Measurements from ENCODE around the gene FBLN5.
A peak's percentile ranks its signal among the peaks of the same experiment; 100 is the strongest.

FBLN5 gene

GRCh38 chr14:91835197-91835919 lies 112.1 kb downstream of the FBLN5 start:
- H3K4me3 ChIP-seq (ENCODE audit: insufficient read depth, low read depth, low read length), result peak overlapping the region; percentile 55

DNA sequence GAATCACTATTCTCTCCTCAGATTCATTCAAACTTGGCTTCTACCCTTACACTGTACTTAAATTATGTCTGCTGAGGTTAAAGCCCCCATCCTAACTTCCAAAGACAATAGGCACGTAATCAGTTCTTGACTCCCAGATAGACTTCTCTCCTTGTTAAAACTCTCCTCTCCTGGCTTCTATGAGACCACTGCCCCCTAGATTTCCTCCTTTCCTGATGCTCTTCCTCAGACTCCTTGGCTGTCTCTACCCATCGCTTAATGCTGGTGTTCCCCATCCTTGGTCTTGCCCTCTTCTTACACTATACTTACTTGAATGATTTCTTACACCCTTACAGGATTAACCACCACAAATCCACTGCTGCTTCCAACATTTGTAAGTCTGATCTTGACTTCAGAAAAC lies 112.9 kb downstream of the FBLN5 start:
- H3K27ac ChIP-seq (ENCODE audit: insufficient read depth, low read depth, low read length, poor library complexity, severe bottlenecking), result no peak overlapping the region
- no peak overlapping the region for H3K4me3 ChIP-seq (ENCODE audit: insufficient read depth, low read depth, low read length)
- peaks cover 51% of the 10 kb centered on the region for H3K27me3 ChIP-seq (ENCODE audit: control insufficient read depth, insufficient read depth, low read length, poor library complexity, severe bottlenecking)
- no peaks in the 10 kb centered on the region for H3K36me3 ChIP-seq (ENCODE audit: control insufficient read depth, insufficient read depth, low read length)
- no peaks in the 10 kb centered on the region for H3K4me1 ChIP-seq (ENCODE audit: control insufficient read depth, insufficient read depth, low read length)
- WGBS, 2 experiments, result 56 to 63% methylated on average over 2 of the region's 2 CpGs
- no peaks in the 10 kb centered on the region for H3K9me3 ChIP-seq (ENCODE audit: control insufficient read depth, low read length)

More at GRCh38 chr14:91835197-91835919, 112.1 kb downstream of the FBLN5 start:
- Histone ChIP-seq H3K9me3 (ENCODE audit: control insufficient read depth, low read length) (no peaks in the 10 kb centered on the region), H3K27me3 (ENCODE audit: control insufficient read depth, insufficient read depth, low read length, poor library complexity, severe bottlenecking) (peaks cover 51% of the 10 kb centered on the region), H3K36me3 (ENCODE audit: control insufficient read depth, insufficient read depth, low read length) (no peaks in the 10 kb centered on the region), H3K4me1 (ENCODE audit: control insufficient read depth, insufficient read depth, low read length) (no peaks in the 10 kb centered on the region), H3K27ac (ENCODE audit: insufficient read depth, low read depth, low read length, poor library complexity, severe bottlenecking) (no peak overlapping the region)
- WGBS, 2 experiments, result 10 to 11% methylated on average over 19 of the region's 19 CpGs

GRCh38 chr14:91831337-91831736 lies 116.2 kb downstream of the FBLN5 start:
- WGBS, 2 experiments, result 43 to 75% methylated on average over 1 of the region's 1 CpG
- H3K4me1 ChIP-seq (ENCODE audit: control insufficient read depth, insufficient read depth, low read length), result no peaks in the 10 kb centered on the region

GRCh38 chr14:91830777-91831176 lies 116.7 kb downstream of the FBLN5 start:
- no peaks in the 10 kb centered on the region for H3K9me3 ChIP-seq (ENCODE audit: control insufficient read depth, low read length)
- peaks cover 15% of the 10 kb centered on the region for H3K27me3 ChIP-seq (ENCODE audit: control insufficient read depth, insufficient read depth, low read length, poor library complexity, severe bottlenecking)
- no peaks in the 10 kb centered on the region for H3K4me1 ChIP-seq (ENCODE audit: control insufficient read depth, insufficient read depth, low read length)
- no peak overlapping the region for H3K4me3 ChIP-seq (ENCODE audit: insufficient read depth, low read depth, low read length)
- H3K36me3 ChIP-seq (ENCODE audit: control insufficient read depth, insufficient read depth, low read length), result no peaks in the 10 kb centered on the region
- no peak overlapping the region for H3K27ac ChIP-seq (ENCODE audit: insufficient read depth, low read depth, low read length, poor library complexity, severe bottlenecking)
- 5 to 11% methylated on average over 3 of the region's 3 CpGs for WGBS, 2 experiments

More at GRCh38 chr14:91831337-91831736, 116.2 kb downstream of the FBLN5 start:
- Histone ChIP-seq H3K36me3 (ENCODE audit: control insufficient read depth, insufficient read depth, low read length) (no peaks in the 10 kb centered on the region), H3K9me3 (ENCODE audit: control insufficient read depth, low read length) (no peaks in the 10 kb centered on the region), H3K4me3 (ENCODE audit: insufficient read depth, low read depth, low read length) (no peak overlapping the region), H3K27ac (ENCODE audit: insufficient read depth, low read depth, low read length, poor library complexity, severe bottlenecking) (no peak overlapping the region), H3K27me3 (ENCODE audit: control insufficient read depth, insufficient read depth, low read length, poor library complexity, severe bottlenecking) (peaks cover 21% of the 10 kb centered on the region)

GRCh38 chr14:91829511-91829910 lies 118.0 kb downstream of the FBLN5 start:
- H3K36me3 ChIP-seq (ENCODE audit: control insufficient read depth, insufficient read depth, low read length), result no peaks in the 10 kb centered on the region
- 98 to 100% methylated on average over 1 to 2 of the region's 2 CpGs for WGBS, 2 experiments
- no peak overlapping the region for H3K27ac ChIP-seq (ENCODE audit: insufficient read depth, low read depth, low read length, poor library complexity, severe bottlenecking)
- no peaks in the 10 kb centered on the region for H3K9me3 ChIP-seq (ENCODE audit: control insufficient read depth, low read length)
- no peaks in the 10 kb centered on the region for H3K4me1 ChIP-seq (ENCODE audit: control insufficient read depth, insufficient read depth, low read length)
- H3K27me3 ChIP-seq (ENCODE audit: control insufficient read depth, insufficient read depth, low read length, poor library complexity, severe bottlenecking), result peaks cover 2% of the 10 kb centered on the region
- no peak overlapping the region for H3K4me3 ChIP-seq (ENCODE audit: insufficient read depth, low read depth, low read length)

DNA sequence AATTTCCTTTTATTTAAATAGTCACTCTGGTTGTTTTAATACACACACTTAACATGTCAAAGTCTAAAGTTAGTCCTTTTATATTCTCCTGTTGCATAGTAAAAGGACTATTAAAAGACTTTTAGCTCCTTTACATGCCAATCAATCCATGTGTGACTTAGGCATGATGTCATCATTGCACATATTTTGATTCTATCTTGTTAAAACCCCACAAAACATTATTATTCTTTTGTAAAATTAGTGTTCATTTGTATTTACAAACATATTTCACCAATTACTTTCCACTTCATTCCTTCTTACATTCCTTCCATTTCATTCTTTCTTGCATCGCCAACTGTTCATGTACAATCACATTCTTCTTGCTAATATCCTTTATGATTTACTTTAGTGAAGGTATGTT lies 119.7 kb downstream of the FBLN5 start:
- Histone ChIP-seq H3K4me3 (ENCODE audit: insufficient read depth, low read depth, low read length) (no peak overlapping the region), H3K36me3 (ENCODE audit: control insufficient read depth, insufficient read depth, low read length) (no peaks in the 10 kb centered on the region), H3K27ac (ENCODE audit: insufficient read depth, low read depth, low read length, poor library complexity, severe bottlenecking) (no peak overlapping the region), H3K27me3 (ENCODE audit: control insufficient read depth, insufficient read depth, low read length, poor library complexity, severe bottlenecking) (no peaks in the 10 kb centered on the region), H3K9me3 (ENCODE audit: control insufficient read depth, low read length) (no peaks in the 10 kb centered on the region), H3K4me1 (ENCODE audit: control insufficient read depth, insufficient read depth, low read length) (no peaks in the 10 kb centered on the region)
- WGBS, 2 experiments, result 80% methylated on average over 1 of the region's 1 CpG; no CpG with 5 or more reads in 1 of the 2 experiments

All from ectodermal cell (in vitro differentiated cells).